ENCODE data around the gene SBNO2.
"Not testable (repeated sequence)": the region's sequence is repeated elsewhere in the genome, so short reads cannot be mapped to it uniquely, and the experiment has no call there.

The SBNO2 gene

GRCh38 chr19:1138121-1138520 lies 35.9 kb downstream of the SBNO2 start:
- DNase-seq (ENCODE audit: low read depth, low spot score): no peak

DNA sequence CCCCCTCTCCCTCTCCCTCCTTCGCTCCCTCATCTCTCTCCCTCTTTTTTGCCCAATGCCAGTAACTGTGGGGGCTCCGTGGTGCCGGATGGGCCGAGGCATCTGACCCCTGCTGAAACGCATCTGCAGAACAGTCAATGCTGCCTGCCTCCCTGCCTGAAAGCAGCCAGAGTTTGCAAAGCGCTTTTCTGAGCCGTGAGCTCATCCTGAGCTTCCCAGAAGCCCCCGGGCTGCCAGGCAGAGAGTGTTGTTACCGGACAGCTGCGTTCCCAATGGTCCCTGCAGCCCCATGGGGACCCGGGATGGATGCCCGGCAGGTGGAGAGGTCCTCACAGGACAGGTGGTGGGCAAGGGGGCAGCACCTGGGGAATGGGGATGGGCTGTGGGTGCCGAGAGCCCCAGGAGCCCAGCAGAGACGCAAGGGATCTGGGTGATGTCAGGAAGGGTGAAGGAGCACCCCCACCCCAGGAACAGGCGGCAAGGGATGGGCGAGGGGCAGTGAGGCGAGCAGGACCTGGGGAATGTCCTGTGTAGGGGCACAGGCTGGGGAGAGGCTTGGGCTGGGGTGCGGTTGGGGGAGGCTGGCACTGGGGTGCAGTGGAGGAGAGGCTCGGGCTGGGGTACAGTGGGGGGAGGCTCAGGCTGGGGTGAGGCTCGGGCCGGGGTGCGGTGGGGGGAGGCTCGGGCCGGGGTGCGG lies 37.3 kb downstream of the SBNO2 start:
- DNase-seq (ENCODE audit: low read depth, low spot score): no peak

DNA sequence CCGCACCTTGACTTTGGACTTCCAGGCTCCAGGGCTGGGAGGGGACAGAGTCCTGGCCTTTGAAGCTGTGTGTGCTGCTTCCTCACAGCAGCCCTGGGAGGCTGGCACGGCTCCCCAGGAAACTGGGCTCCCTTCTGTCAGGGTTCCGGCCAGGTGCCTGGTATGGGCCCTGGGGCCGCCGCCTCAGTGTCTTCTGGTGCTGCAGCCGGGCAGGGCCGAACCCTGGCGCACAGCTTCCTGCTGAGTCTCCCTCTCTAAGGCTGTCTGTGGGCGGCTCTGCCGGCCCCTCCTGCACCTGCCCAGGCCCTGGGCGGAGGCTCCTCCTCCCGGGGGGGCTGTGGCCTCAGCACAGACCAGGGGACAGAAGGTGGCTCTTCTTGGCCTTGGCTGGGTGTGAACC lies 37.9 kb downstream of the SBNO2 start:
- DNase-seq (ENCODE audit: low read depth, low spot score): peak; percentile 20

- DNase-seq (ENCODE audit: low read depth, low spot score): no peak
These were observed 38.6 kb downstream of the SBNO2 start for GRCh38 chr19:1135454-1135853.

GRCh38 chr19:1134431-1134830 lies 39.6 kb downstream of the SBNO2 start:
- DNase-seq (ENCODE audit: low read depth, low spot score): no peak

DNA sequence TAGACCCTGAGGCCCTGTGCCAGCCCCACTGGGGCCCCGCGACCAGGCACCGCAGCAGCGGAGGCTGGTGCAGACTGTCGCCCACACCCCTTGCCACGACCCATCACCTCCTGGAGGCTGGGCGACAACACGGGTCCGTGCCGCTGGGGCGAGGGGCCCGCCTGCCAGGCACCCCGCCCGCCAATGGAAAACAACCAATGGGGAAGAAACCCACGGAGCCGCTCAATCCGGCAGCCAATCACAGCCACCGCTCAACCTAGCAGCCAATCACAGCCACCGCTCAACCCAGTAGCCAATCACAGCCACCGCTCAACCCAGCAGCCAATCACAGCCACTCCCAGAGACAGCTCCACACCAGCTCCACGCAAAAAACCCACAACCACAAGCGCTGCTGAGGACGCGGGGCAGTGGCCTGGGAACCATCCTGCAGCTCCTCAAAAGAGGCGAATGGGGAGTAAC lies 40.6 kb downstream of the SBNO2 start:
- DNase-seq (ENCODE audit: low read depth, low spot score): peak; percentile 83

- peak; percentile 55 for DNase-seq (ENCODE audit: low read depth, low spot score)
These were observed 41.3 kb downstream of the SBNO2 start for GRCh38 chr19:1132552-1133383.

GRCh38 chr19:1131718-1132551 lies 42.1 kb downstream of the SBNO2 start:
- DNase-seq (ENCODE audit: low read depth, low spot score): peak; percentile 83

GRCh38 chr19:1130771-1131717 lies 43.0 kb downstream of the SBNO2 start:
- peak; percentile 38 for DNase-seq (ENCODE audit: low read depth, low spot score)

- DNase-seq (ENCODE audit: low read depth, low spot score): no peak
These were observed 44.5 kb downstream of the SBNO2 start for GRCh38 chr19:1129535-1129934.

DNA sequence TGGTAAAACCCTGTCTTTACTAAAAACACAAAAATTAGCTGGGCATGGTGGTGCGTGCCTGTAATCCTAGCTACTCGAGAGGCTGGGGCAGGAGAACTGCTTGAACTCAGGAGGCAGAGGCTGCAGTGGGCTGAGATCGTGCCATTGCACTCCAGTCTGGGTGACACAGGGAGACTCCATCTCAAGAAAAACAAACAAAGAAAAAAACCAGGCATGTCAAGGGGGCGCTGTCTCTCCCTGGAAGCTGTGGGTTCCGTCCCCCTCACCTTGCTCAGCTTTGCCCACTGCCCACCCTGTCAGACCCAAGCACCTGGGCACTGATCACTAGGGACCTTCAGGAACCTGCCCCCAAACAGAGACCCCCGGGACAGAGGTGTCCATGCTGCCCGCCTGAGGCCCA lies 45.0 kb downstream of the SBNO2 start:
- DNase-seq (ENCODE audit: low read depth, low spot score): not testable (repeated sequence)

GRCh38 chr19:1128106-1128505 lies 46.0 kb downstream of the SBNO2 start:
- DNase-seq (ENCODE audit: low read depth, low spot score): no peak

DNA sequence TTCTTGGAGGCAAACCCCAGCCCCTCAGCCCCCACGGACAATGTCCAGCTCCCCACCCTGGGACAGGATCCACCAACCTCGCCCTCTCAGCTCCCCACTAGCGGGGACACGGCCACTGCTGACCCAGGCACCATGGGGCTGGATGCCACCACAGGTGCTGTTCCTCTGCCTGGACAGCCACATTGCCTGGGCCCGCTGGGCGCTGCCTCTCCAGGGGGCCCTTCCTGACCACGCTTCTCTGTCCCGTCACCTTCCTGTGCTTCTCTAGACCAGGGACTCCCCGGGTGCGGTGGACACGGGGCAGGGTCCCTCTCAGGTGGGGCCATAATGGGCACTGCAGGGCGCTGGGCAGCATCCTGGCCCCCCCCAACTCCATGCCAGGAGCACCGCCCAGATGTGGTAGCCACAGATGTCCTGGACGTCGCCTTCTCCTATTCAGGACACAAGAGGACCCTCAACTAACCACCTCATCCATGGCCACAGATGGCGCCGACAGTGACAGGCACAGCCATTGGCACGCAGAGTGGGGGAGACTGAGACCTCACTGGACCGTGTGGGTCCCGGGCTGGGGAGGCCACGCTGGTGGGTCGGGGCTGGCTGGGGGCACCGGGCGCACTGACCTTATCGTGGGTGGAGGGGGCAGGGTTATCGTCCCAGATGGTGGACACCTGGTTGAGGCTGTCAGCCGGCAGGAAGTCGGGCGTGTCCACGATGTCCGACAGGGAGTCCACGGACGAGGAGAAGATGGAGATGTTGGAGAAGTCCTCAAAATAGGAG lies 46.9 kb downstream of the SBNO2 start:
- no peak for DNase-seq (ENCODE audit: low read depth, low spot score)

DNA sequence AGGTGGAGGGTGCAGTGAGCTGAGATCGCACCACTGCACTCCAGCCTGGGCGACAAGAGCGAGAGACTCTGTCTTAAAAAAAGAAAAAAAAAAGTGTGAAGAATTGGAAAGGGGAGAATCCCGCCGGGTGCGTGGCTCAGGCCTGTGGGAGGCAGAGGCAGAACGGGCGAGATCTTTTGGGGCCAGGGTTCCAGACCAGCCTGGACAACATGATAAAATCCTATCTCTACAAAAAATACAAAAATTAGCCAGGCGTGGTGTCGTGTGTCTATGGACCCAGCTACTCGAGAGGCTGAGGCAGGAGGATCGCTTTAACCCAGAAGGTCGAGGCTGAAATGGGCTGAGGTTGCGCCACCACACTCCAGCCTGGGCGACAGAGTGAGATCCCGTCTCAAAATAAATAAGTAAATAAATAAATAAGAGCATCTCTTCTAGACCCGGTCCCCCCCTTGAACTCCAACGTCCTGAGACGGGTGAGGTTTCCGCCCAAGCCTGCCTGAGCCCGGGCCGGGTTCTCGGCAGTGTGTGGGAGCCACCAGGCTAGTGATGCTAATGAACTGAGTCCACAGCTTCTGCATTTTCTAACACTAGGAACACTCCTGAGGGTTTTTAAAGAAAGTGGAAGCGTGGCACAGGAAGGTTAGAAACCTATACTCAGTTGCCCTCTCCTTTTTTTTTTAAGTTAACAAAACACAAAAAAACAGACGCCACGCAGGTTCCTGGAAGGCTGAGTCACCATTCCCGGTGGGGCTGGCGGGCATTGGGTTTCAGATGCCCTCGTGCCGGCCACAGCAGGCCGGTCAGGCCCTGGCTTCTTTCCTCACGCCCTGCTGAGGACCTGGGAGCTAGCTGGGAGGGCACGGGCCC lies 48.2 kb downstream of the SBNO2 start:
- no peak for DNase-seq (ENCODE audit: low read depth, low spot score)

- DNase-seq (ENCODE audit: low read depth, low spot score): no peak
These were observed 50.0 kb downstream of the SBNO2 start for GRCh38 chr19:1123885-1124677.

- DNase-seq (ENCODE audit: low read depth, low spot score): no peak
These were observed 50.7 kb downstream of the SBNO2 start for GRCh38 chr19:1123381-1123780.

- peak; percentile 91 for DNase-seq (ENCODE audit: low read depth, low spot score)
These were observed 51.1 kb downstream of the SBNO2 start for GRCh38 chr19:1122972-1123363.

Data from ELF-1 (cell line).